Upper lobe of right lung (tissue), 1 donor: ENCODE measurements around the gene IFI44L. TPM values are rescaled to one million over a fixed set of nuclear protein-coding genes. Genes with fewer than 3 reads are reported as not detected.
A peak's percentile ranks its signal among the peaks of the same experiment; 100 is the strongest.

ENCODE experiments used
- ATAC-seq: fragments of 200-7000 bp; cut with Tn5 transposase; one replicate; pipeline ENCODE4 v1.9.1; 2020; ENCODE audit warnings: mild to moderate bottlenecking, moderate library complexity
- DNase-seq: peaks from one replicate; pipeline ENCODE4 v3.0.0-alpha.2; 2020
- H3K27ac ChIP-seq: fragments of 200-600 bp; one replicate; pipeline ENCODE4 v1.8.0; 2022
- H3K27me3 ChIP-seq: fragments of 200-600 bp; one replicate; pipeline ENCODE4 v1.8.0; 2022; ENCODE audit warnings: mild to moderate bottlenecking
- H3K36me3 ChIP-seq: fragments of 200-600 bp; one replicate; pipeline ENCODE4 v1.8.0; 2022
- H3K4me1 ChIP-seq: fragments of 200-600 bp; one replicate; pipeline ENCODE4 v1.8.0; 2022
- H3K4me3 ChIP-seq: fragments of 200-600 bp; one replicate; pipeline ENCODE4 v1.8.0; 2022; ENCODE audit warnings: mild to moderate bottlenecking
- H3K9me3 ChIP-seq: fragments of 200-600 bp; one replicate; pipeline ENCODE4 v1.8.0; 2022
- intact Hi-C: fragments of 100-400 bp; cut with DNase I; formaldehyde crosslinking; loops from one replicate; pipeline ENCODE4 v1.11.0; 2022
- total RNA-seq: library from RNA; stranded (reverse); fragmentation: NEBNext Ultra II Directional; extraction: Animal tissue kit (Norgen Biotek cat#: 25700); gene quantifications from one replicate; pipeline ENCODE4 v1.2.1, GENCODE V29; 2021
- TF ChIP-seq, protein P1 (sequence below): fragments of 200-600 bp; IDR thresholded peaks from one replicate; pipeline ENCODE4 v1.8.0; 2022; ENCODE audit warnings: antibody characterized with exemption
- donor health status: DM: no; HTN: yes; CAD: no; lungs with severe emphysema.

IFI44L gene
- total RNA-seq, 1 donor from 2014 or later = 30.0 TPM

DNA sequence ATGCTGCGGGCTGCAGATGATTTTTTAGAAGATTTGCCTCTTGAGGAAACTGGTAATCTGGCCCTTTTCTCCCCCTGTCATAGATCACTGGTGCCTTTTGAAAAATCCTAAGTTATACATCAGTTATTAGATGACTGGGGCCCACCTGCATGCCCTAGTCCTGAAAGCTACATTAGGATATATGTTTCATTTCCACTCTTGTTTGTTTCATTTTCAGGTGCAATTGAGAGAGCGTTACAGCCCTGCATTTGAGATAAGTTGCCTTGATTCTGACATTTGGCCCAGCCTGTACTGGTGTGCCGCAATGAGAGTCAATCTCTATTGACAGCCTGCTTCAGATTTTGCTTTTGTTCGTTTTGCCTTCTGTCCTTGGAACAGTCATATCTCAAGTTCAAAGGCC lies 21.3 kb downstream of the IFI44L start:
- DNase-seq = no peak
- no peak for ATAC-seq
- TF ChIP-seq, protein P1, sequence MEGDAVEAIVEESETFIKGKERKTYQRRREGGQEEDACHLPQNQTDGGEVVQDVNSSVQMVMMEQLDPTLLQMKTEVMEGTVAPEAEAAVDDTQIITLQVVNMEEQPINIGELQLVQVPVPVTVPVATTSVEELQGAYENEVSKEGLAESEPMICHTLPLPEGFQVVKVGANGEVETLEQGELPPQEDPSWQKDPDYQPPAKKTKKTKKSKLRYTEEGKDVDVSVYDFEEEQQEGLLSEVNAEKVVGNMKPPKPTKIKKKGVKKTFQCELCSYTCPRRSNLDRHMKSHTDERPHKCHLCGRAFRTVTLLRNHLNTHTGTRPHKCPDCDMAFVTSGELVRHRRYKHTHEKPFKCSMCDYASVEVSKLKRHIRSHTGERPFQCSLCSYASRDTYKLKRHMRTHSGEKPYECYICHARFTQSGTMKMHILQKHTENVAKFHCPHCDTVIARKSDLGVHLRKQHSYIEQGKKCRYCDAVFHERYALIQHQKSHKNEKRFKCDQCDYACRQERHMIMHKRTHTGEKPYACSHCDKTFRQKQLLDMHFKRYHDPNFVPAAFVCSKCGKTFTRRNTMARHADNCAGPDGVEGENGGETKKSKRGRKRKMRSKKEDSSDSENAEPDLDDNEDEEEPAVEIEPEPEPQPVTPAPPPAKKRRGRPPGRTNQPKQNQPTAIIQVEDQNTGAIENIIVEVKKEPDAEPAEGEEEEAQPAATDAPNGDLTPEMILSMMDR = no peak
- intact Hi-C loops = no loop called here
- H3K9me3 ChIP-seq = no peaks in the 10 kb centered on the region
- no peaks in the 10 kb centered on the region for H3K36me3 ChIP-seq
- no peak overlapping the region for H3K4me3 ChIP-seq
- H3K27me3 ChIP-seq = no peaks in the 10 kb centered on the region
- no peak overlapping the region for H3K27ac ChIP-seq
- peaks cover 5% of the 10 kb centered on the region for H3K4me1 ChIP-seq

DNA sequence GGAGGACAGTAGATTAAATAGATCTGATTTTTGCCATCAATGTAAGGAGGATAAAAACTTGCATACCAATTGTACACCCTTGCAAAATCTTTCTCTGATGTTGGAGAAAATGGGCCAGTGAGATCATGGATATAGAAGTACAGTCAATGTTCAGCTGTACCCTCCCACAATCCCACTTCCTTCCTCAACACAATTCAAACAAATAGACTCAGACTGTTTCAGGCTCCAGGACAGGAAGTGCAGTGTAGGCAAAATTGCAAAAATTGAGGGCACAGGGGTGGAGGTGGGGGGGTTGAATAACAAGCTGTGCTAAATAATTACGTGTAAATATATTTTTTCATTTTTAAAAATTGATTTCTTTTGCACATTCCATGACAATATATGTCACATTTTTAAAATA lies 25.5 kb downstream of the IFI44L start:
- H3K27me3 ChIP-seq = no peaks in the 10 kb centered on the region
- DNase-seq (no peak), ATAC-seq (peak; percentile 86)
- peaks cover 15% of the 10 kb centered on the region for H3K4me1 ChIP-seq
- H3K27ac ChIP-seq = no peak overlapping the region
- H3K4me3 ChIP-seq = no peak overlapping the region
- intact Hi-C loops = no loop called here
- H3K36me3 ChIP-seq = no peaks in the 10 kb centered on the region
- TF ChIP-seq, protein P1 = no peak
- H3K9me3 ChIP-seq = no peaks in the 10 kb centered on the region

DNA sequence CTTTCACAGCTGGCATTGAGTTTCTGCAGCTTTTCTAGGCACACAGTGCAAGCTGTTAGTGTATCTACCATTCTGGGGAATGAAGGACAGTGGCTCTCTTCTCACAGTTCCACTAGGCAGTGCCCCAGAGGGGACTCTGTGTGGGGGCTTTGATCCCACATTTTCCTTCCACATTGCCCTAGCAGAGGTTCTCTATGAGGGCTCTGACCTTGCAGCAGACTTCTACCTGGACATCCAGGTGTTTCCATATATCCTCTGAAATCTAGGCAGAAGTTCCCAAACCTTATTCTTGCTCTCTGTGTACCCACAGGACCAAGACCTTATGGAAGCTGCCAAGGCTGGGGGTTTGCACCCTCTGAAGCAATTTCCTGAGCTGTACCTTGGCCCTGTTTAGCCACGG lies 27.0 kb downstream of the IFI44L start:
- intact Hi-C loops = no loop called here
- Histone ChIP-seq H3K36me3 (no peaks in the 10 kb centered on the region), H3K27ac (no peak overlapping the region), H3K4me3 (no peak overlapping the region), H3K4me1 (peaks cover 17% of the 10 kb centered on the region), H3K27me3 (no peaks in the 10 kb centered on the region), H3K9me3 (no peaks in the 10 kb centered on the region)
- ATAC-seq (no peak), DNase-seq (peak; percentile 31)
- TF ChIP-seq, protein P1 = no peak

DNA sequence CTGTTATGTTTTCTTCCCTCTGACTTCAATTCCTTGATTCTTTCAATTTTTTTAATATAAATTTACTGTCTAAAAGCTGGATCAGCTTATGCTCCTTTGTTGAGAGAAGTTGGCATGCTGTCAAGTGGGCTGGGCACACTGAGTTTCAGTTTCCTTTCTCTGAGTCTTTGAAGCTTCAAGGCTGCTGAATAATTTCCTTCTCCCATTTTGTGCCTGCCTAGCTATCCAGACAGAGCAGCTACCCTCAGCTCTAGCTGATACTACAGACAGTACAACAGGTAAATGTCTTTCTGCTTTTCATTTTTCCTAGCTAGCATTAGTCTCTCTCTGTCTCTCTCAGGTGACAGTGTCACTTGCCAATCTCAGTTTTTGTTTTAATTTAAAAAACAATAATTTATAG lies 29.4 kb downstream of the IFI44L start, which contains the start of gene IFI44:
Gene IFI44 (plus strand): TSS at position 204 of the 400 bp plus-strand sequence. CDS start 365 bp downstream, outside the sequence.
- Histone ChIP-seq H3K9me3 (no peaks in the 10 kb centered on the region), H3K27me3 (no peaks in the 10 kb centered on the region), H3K4me3 (peak within 1 kb of the TSS; percentile 53), H3K36me3 (peaks cover 3% of the 10 kb centered on the region), H3K27ac (peak within 1 kb of the TSS; percentile 79), H3K4me1 (peaks cover 17% of the 10 kb centered on the region)
- intact Hi-C loops = no loop called here
- TF ChIP-seq, protein P1 = no peak
- DNase-seq (peak; percentile 79), ATAC-seq (peak; percentile 94)

DNA sequence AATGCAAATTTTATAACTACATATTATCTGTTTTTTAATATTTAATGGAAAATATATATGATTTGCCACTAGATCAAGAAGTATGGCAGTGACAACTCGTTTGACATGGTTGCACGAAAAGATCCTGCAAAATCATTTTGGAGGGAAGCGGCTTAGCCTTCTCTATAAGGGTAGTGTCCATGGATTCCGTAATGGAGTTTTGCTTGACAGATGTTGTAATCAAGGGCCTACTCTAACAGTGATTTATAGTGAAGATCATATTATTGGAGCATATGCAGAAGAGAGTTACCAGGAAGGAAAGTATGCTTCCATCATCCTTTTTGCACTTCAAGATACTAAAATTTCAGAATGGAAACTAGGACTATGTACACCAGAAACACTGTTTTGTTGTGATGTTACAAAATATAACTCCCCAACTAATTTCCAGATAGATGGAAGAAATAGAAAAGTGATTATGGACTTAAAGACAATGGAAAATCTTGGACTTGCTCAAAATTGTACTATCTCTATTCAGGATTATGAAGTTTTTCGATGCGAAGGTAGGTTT lies 29.9 kb downstream of the IFI44L start:
- Histone ChIP-seq H3K4me1 (peaks cover 15% of the 10 kb centered on the region), H3K27ac (peak overlapping the region; percentile 79), H3K9me3 (no peaks in the 10 kb centered on the region), H3K36me3 (peaks cover 8% of the 10 kb centered on the region), H3K4me3 (peak overlapping the region; percentile 53), H3K27me3 (no peaks in the 10 kb centered on the region)
- DNase-seq = no peak
- intact Hi-C loops = no loop called here
- TF ChIP-seq, protein P1 = no peak
- peak; percentile 50 for ATAC-seq

DNA sequence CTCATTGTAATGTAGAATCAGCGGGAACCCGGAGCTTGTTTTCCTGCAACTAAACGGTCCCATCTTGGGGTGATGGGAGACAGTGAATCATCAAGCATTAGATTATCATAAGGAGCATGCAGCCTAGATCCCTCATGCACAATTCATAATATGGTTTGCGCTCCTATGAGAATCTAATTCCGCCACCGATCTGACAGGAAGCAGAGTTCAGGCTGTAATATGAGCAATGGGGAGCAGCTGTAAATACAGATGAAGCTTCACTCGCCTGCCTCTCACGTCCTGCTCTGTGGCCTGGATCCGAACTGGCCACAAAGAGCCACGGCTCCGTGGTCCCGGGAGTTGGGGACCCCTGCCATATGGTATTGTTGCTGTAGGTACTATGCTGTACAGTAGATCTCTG lies 31.0 kb downstream of the IFI44L start:
- Histone ChIP-seq H3K36me3 (peaks cover 19% of the 10 kb centered on the region), H3K27ac (no peak overlapping the region), H3K9me3 (no peaks in the 10 kb centered on the region), H3K27me3 (no peaks in the 10 kb centered on the region), H3K4me3 (peak overlapping the region; percentile 53), H3K4me1 (peaks cover 12% of the 10 kb centered on the region)
- intact Hi-C loops = no loop called here
- DNase-seq (no peak), ATAC-seq (peak; percentile 28)
- TF ChIP-seq, protein P1 = no peak
